NB4 (cell line): ENCODE results near the gene ANKRD33.

Experiments used
- DNase-seq: peaks from one replicate; pipeline ENCODE4 v3.0.0; 2010; ENCODE audit warnings: low read depth
- H3K4me3 ChIP-seq: one replicate; pipeline ENCODE4 v1.5.1; 2011; ENCODE audit warnings: mild to moderate bottlenecking, low read depth, low read length, moderate library complexity
- MYC ChIP-seq: IDR thresholded peaks from 2 replicates; pipeline ENCODE4 v1.6.1; 2011; ENCODE audit warnings: low read depth, low read length
- POLR2A ChIP-seq: IDR thresholded peaks from 2 replicates; pipeline ENCODE4 v1.6.1; 2011; ENCODE audit warnings: mild to moderate bottlenecking; ENCODE audit not compliant: insufficient read length; ENCODE audit errors: extremely low read depth
- TF ChIP-seq, protein P1 (sequence below): IDR thresholded peaks from 2 replicates; pipeline ENCODE4 v1.6.1; 2011; ENCODE audit warnings: low read depth, low read length
- TF ChIP-seq, protein P2 (sequence below): IDR thresholded peaks from one replicate; pipeline ENCODE4 v1.5.1; 2012; ENCODE audit warnings: low read depth, low read length

Gene ANKRD33

DNA sequence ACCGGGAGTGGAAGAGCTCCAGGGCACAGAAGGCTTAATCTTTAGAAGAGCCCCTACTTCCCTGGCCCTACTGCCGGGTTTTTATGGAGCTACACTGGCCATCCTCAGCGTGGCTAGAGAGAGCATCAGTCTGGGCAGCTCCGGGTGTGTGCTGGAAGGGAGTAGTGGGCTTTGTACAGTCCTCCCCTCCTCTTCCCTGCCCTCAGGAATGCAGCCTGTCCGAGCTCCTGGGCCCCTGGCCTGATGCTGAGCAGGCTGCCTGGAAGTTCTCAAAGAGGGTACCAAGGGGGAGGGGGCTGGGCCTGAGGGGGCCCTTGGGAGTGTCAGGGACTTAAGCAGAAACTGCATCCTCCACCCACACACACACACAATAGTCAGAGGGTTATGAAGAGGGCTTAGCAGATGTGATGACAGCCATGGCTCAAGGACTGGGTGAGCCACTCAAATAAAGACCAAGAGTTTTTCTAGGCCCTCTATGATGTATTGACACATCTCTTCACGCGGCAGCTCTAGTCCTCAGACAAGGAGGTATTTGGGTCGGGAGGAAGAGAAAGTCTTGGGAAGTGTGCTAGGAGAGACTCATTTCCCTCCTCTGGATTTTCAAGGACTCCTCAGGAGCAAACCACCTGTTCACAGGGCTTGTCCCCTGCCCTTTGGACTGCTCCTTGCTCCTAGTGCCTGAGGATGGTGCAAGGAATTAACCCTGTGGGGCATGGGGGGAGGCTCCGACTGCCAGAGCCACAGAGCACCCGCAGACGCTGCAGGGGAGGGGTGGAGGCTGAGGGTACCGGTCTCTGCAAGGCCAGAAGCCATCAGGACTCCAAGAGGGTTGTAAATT lies 22.9 kb upstream of the ANKRD33 start:
- no peak overlapping the region for H3K4me3 ChIP-seq
- TF ChIP-seq POLR2A (no peak), MYC (no peak)
- TF ChIP-seq, protein P1, sequence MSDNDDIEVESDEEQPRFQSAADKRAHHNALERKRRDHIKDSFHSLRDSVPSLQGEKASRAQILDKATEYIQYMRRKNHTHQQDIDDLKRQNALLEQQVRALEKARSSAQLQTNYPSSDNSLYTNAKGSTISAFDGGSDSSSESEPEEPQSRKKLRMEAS: no peak
- TF ChIP-seq, protein P2, sequence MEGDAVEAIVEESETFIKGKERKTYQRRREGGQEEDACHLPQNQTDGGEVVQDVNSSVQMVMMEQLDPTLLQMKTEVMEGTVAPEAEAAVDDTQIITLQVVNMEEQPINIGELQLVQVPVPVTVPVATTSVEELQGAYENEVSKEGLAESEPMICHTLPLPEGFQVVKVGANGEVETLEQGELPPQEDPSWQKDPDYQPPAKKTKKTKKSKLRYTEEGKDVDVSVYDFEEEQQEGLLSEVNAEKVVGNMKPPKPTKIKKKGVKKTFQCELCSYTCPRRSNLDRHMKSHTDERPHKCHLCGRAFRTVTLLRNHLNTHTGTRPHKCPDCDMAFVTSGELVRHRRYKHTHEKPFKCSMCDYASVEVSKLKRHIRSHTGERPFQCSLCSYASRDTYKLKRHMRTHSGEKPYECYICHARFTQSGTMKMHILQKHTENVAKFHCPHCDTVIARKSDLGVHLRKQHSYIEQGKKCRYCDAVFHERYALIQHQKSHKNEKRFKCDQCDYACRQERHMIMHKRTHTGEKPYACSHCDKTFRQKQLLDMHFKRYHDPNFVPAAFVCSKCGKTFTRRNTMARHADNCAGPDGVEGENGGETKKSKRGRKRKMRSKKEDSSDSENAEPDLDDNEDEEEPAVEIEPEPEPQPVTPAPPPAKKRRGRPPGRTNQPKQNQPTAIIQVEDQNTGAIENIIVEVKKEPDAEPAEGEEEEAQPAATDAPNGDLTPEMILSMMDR: no peak
- DNase-seq: no peak

DNA sequence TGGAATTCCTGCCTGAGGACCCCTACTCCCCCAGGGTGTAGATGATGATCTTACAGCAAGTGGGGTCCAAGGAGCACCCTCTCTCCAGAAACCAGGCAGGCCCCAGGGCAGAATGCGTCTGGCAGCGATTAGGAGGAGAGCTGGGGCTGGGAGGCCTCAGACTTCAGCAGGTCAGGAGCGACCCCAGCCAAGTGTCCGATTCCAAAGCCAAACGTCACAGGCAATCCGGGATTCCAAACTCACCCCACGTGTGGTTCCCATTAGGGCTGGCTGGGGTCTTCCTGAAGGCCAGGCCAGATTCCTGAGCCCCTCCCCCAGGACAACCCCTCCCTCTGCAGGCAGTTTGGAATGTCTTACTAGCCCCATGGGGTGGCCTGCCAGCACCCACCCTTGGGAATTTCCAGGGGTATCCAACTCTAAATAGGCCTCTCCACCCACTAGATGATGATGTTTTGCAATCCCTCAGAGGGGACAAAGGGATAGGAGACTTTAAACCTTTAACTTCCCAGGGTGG lies 22.1 kb upstream of the ANKRD33 start:
- TF ChIP-seq POLR2A: no peak
- TF ChIP-seq, protein P2: no peak
- TF ChIP-seq, protein P1: no peak
- no peak for TF ChIP-seq MYC
- no peak overlapping the region for H3K4me3 ChIP-seq
- DNase-seq: no peak

DNA sequence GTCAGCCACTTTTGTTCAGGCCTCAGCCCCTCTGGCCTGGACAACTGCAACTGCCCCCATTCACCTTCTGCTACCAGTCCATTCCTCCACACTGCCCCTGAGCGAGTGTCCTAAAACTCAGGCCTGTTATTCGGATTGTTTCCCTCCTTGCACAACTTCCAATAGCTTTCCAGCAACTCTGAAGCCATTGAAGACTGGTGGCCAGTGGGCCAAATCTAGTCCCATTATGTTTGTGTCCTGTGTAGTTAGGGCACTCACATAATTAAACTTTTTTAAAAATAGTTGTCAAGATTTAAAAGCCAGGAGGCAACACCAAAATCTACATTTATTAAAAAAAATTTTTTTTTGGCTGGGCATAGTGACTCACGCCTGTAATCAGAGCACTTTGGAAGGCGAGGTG lies 21.6 kb upstream of the ANKRD33 start:
- H3K4me3 ChIP-seq: no peak overlapping the region
- DNase-seq: no peak
- TF ChIP-seq MYC: no peak
- TF ChIP-seq, protein P1: no peak
- TF ChIP-seq POLR2A: no peak
- TF ChIP-seq, protein P2: no peak

DNA sequence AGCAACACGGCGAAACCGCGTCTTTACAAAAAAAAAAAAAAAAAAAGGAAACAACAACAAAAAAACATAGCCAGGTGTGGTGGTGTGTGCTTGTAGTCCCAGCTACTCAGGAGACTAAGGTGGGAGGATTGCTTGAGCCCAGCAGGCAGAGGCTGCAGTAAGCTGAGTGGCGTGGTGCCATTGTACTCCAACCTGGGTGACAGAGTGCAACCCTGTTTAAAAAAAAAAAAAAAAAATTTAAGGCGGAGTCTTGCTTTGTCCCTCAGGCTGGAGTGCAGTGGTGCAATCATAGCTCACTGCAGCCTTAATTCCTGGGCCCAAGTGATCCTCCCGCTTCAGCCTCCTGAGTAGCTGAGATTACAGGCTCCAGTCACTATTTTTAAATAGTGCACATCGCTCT lies 21.1 kb upstream of the ANKRD33 start:
- TF ChIP-seq, protein P1: no peak
- H3K4me3 ChIP-seq: no peak overlapping the region
- DNase-seq: no peak

DNA sequence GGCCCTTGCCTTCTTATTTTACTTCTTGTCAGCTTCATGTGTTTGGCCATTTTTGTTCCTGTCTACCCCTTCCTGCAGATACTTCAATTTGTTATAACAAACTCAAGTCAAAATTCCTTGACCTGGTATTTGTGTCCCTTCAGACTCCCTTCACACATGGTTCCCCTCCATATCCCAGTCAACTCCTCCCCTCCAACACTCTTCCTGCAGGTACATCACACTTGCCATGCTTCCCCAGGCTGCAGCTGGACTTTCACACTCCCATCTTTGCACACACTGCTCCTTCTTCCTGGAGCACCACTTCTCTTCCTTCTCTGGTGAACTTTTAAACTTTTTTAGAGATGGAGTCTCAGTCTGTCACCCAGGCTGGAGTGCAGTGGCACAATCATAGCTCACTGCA lies 20.5 kb upstream of the ANKRD33 start:
- no peak for DNase-seq
- no peak overlapping the region for H3K4me3 ChIP-seq
- TF ChIP-seq POLR2A: no peak
- TF ChIP-seq, protein P1: no peak
- TF ChIP-seq MYC: no peak
- TF ChIP-seq, protein P2: no peak

DNA sequence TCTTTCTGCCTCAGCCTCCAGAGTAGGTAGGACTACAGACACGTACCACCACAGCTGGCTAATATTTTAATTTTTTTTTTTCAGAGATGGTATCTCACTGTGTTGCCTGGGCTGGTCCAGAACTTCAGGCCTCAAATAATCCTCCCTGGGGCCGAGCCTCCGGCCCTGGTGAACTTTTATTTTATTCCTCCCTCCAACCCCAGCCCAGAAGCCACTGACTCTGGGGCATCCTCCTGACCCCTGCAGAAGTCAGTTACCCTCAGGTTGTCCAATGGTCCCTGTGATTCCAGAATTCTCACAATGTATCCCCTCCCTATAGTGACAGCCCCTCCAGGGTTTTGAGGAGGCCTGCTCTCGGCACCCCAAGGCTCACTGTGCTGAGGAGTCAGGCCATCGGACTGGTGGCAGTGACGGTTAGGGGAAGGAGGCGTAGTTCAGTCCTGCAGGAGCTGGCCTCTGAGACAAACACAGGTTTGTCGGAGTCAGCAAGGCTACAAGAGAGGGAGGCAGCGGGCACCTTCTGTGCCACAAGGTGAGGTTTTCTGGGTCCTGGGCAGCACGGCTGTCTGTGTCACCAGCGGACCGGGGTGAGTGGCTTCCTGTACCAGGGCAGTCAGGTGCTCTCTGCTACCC lies 20.0 kb upstream of the ANKRD33 start:
- TF ChIP-seq POLR2A (no peak), MYC (no peak)
- TF ChIP-seq, protein P1: no peak
- TF ChIP-seq, protein P2: no peak
- no peak for DNase-seq
- H3K4me3 ChIP-seq: no peak overlapping the region
